Fibroblast of mammary gland (primary cell): ENCODE data around the gene TNNI3K.

Experiments used
- DNase-seq: peaks from one replicate; pipeline ENCODE4 v3.0.0-alpha.2; 2010; ENCODE audit warnings: low read depth
- H3K4me3 ChIP-seq: 2 replicates; pipeline ENCODE4 v1.5.1; 2011; ENCODE audit warnings: low read depth, mild to moderate bottlenecking, low read length, moderate library complexity; ENCODE audit not compliant: control insufficient read depth
- CTCF ChIP-seq: conservative IDR thresholded peaks from 2 replicates; pipeline ENCODE4 v1.5.1; 2011; ENCODE audit warnings: low read depth, low read length, inconsistent platforms; ENCODE audit not compliant: control insufficient read depth, insufficient read depth

TNNI3K gene

GRCh38 chr1:74486036-74486435 lies 250.8 kb downstream of the TNNI3K start:
- no peak overlapping the region for H3K4me3 ChIP-seq
- no peak for DNase-seq
- no peak for TF ChIP-seq CTCF

GRCh38 chr1:74496669-74497068 lies 261.5 kb downstream of the TNNI3K start:
- TF ChIP-seq CTCF: no peak
- DNase-seq: no peak
- H3K4me3 ChIP-seq: no peak overlapping the region

- no peak overlapping the region for H3K4me3 ChIP-seq
- no peak for TF ChIP-seq CTCF
- no peak for DNase-seq
Measured at GRCh38 chr1:74498901-74499300, 263.7 kb downstream of the TNNI3K start.

- no peak overlapping the region for H3K4me3 ChIP-seq
- DNase-seq: peak; percentile 56
- no peak for TF ChIP-seq CTCF
Measured at GRCh38 chr1:74502432-74502831, 267.2 kb downstream of the TNNI3K start.

GRCh38 chr1:74502858-74503257 lies 267.7 kb downstream of the TNNI3K start:
- TF ChIP-seq CTCF: no peak

GRCh38 chr1:74504125-74504932 lies 269.1 kb downstream of the TNNI3K start:
- peak; percentile 52 for DNase-seq
- peak; percentile 89 for TF ChIP-seq CTCF
- H3K4me3 ChIP-seq: no peak overlapping the region

More at GRCh38 chr1:74502858-74503257, 267.7 kb downstream of the TNNI3K start:
- DNase-seq: no peak
- no peak overlapping the region for H3K4me3 ChIP-seq
